H1 (cell line): ENCODE results near the gene PRSS2. TPM values are rescaled to one million over a fixed set of nuclear protein-coding genes. Genes with fewer than 3 reads are reported as not detected.

Experiments
- CTCF ChIA-PET: fragments of 300-600 bp; sonication (Branson Sonifier 250); formaldehyde crosslinking; loops from one replicate; lab custom pipeline; 2021; ENCODE audit not compliant: partially characterized antibody; lab: Charles Lee
- POLR2A ChIA-PET: fragments of 300-600 bp; sonication (Branson Sonifier 250); formaldehyde crosslinking; loops from one replicate; lab custom pipeline; 2021; ENCODE audit warnings: inconsistent platforms; ENCODE audit not compliant: partially characterized antibody; lab: Charles Lee
- DNase-seq, 2 experiments: peaks; one replicate each; pipeline versions ENCODE4 v3.0.0 to v3.0.0-alpha.2; 2010 to 2022; ENCODE audit warnings: low spot score in 2 of 2, low read depth in 1 of 2, mixed read lengths in 1 of 2
- FAIRE-seq: peaks from 2 replicates; lab custom pipeline; 2011; peaks lifted over from hg19 to GRCh38; lab: Jason Lieb, UNC
- H2AFZ ChIP-seq: 2 replicates; pipeline ENCODE4 v1.8.1; 2012; ENCODE audit warnings: low read length, inconsistent platforms
- H2AK5ac ChIP-seq: 2 replicates; pipeline ENCODE4 v1.6.1; 2013; ENCODE audit warnings: low read depth, low read length
- H2BK120ac ChIP-seq: replicated peaks from 2 replicates; pipeline ENCODE3; 2013; ENCODE audit warnings: low read depth, low read length, inconsistent platforms
- H2BK12ac ChIP-seq: 2 replicates; pipeline ENCODE4 v1.6.1; 2013; ENCODE audit warnings: low read depth, low read length
- H2BK15ac ChIP-seq: 2 replicates; pipeline ENCODE4 v1.6.1; 2013; ENCODE audit warnings: low read length
- H2BK20ac ChIP-seq: 2 replicates; pipeline ENCODE4 v1.6.1; 2013; ENCODE audit warnings: low read length
- H2BK5ac ChIP-seq: 2 replicates; pipeline ENCODE4 v1.6.1; 2013; ENCODE audit warnings: low read depth, low read length
- H3K14ac ChIP-seq: 2 replicates; pipeline ENCODE4 v1.6.1; 2013; ENCODE audit warnings: inconsistent platforms; ENCODE audit not compliant: insufficient read length
- H3K18ac ChIP-seq: 2 replicates; pipeline ENCODE4 v1.6.1; 2013; ENCODE audit warnings: low read length; ENCODE audit errors: extremely low read depth
- H3K23ac ChIP-seq: 2 replicates; pipeline ENCODE4 v1.6.1; 2013; ENCODE audit warnings: inconsistent platforms; ENCODE audit not compliant: insufficient read length
- H3K23me2 ChIP-seq: 2 replicates; pipeline ENCODE4 v1.6.1; 2013; ENCODE audit warnings: low read depth, low read length
- H3K27ac ChIP-seq: 2 replicates; pipeline ENCODE4 v1.6.1; 2011; ENCODE audit warnings: low read depth, low read length, inconsistent platforms
- H3K27me3 ChIP-seq, 4 experiments: replicated peaks in 1 of 4; 1 replicate in 1 of 4; 2 replicates in 3 of 4; pipeline versions ENCODE4 v1.6.1 to v1.8.1; 2011 to 2013; ENCODE audit warnings: low read length in 3 of 4, mild to moderate bottlenecking in 3 of 4, inconsistent platforms in 2 of 4, mixed read lengths in 2 of 4, moderate library complexity in 1 of 4; ENCODE audit not compliant: control insufficient read depth in 3 of 4, insufficient read depth in 3 of 4; ENCODE audit errors: extremely low read depth in 1 of 4
- H3K36me3 ChIP-seq, 4 experiments: 2 replicates each; pipeline versions ENCODE4 v1.6.1 to v1.8.1; 2011 to 2013; ENCODE audit warnings: mild to moderate bottlenecking in 4 of 4, low read length in 3 of 4, moderate library complexity in 2 of 4, control low read depth in 1 of 4, inconsistent platforms in 1 of 4; ENCODE audit not compliant: insufficient read depth in 4 of 4, control insufficient read depth in 2 of 4
- H3K4ac ChIP-seq: replicated peaks from 2 replicates; pipeline ENCODE3; 2013; ENCODE audit warnings: low read length, low read depth, mixed read lengths, inconsistent platforms; ENCODE audit not compliant: insufficient read length
- H3K4me1 ChIP-seq, 4 experiments: replicated peaks in 1 of 4; 1 replicate in 1 of 4; 2 replicates in 3 of 4; pipeline versions ENCODE4 v1.6.1 to v1.8.1; 2011 to 2013; ENCODE audit warnings: low read length in 3 of 4, inconsistent platforms in 2 of 4, mixed read lengths in 1 of 4; ENCODE audit not compliant: insufficient read depth in 4 of 4, control insufficient read depth in 3 of 4
- H3K4me2 ChIP-seq, 2 experiments: 2 replicates each; pipeline versions ENCODE4 v1.6.1 to v1.8.1; 2011 to 2013; ENCODE audit warnings: low read depth in 2 of 2, low read length in 2 of 2, control low read depth in 1 of 2, inconsistent platforms in 1 of 2, mild to moderate bottlenecking in 1 of 2; ENCODE audit not compliant: insufficient read depth in 1 of 2
- H3K4me3 ChIP-seq, 4 experiments: fragments of 200-600, 300-600 bp in 1 of 4; sonication (generic), shearing (Covaris generic), sonication (Bioruptor Twin) in 1 of 4; 2 replicates each; pipeline versions ENCODE4 v1.5.1 to v1.8.1; 2011 to 2016; ENCODE audit warnings: low read length in 4 of 4, low read depth in 3 of 4, control low read depth in 2 of 4, inconsistent platforms in 2 of 4, mild to moderate bottlenecking in 2 of 4, mixed read lengths in 1 of 4, moderate library complexity in 1 of 4; ENCODE audit not compliant: insufficient read depth in 2 of 4; ENCODE audit errors: extremely low read depth in 1 of 4
- H3K56ac ChIP-seq: replicated peaks from 2 replicates; pipeline ENCODE3; 2013; ENCODE audit warnings: low read depth, mild to moderate bottlenecking, mixed read lengths, low read length, inconsistent platforms; ENCODE audit not compliant: insufficient read length
- H3K79me1 ChIP-seq: 2 replicates; pipeline ENCODE4 v1.6.1; 2013; ENCODE audit warnings: low read depth, low read length, control low read depth
- H3K79me2 ChIP-seq, 2 experiments: 2 replicates each; pipeline versions ENCODE4 v1.6.1 to v1.8.1; 2012 to 2013; ENCODE audit warnings: low read length in 2 of 2, mild to moderate bottlenecking in 2 of 2, inconsistent platforms in 1 of 2; ENCODE audit not compliant: insufficient read depth in 2 of 2, control insufficient read depth in 1 of 2
- H3K9ac ChIP-seq, 4 experiments: replicated peaks in 1 of 4; 1 replicate in 1 of 4; 2 replicates in 3 of 4; pipeline versions ENCODE4 v1.6.1 to v1.8.1; 2011 to 2013; ENCODE audit warnings: low read depth in 3 of 4, low read length in 3 of 4, control low read depth in 2 of 4, mild to moderate bottlenecking in 2 of 4, moderate library complexity in 2 of 4, inconsistent platforms in 1 of 4; ENCODE audit errors: extremely low read depth in 1 of 4
- H3K9me3 ChIP-seq, 2 experiments: 2 replicates each; pipeline versions ENCODE4 v1.6.1 to v1.8.1; 2012 to 2013; ENCODE audit warnings: mild to moderate bottlenecking in 2 of 2, moderate library complexity in 2 of 2, control low read depth in 1 of 2, inconsistent platforms in 1 of 2, low read depth in 1 of 2, low read length in 1 of 2, mixed read lengths in 1 of 2; ENCODE audit not compliant: insufficient read depth in 2 of 2
- H4K20me1 ChIP-seq, 2 experiments: replicated peaks in 1 of 2; 2 replicates each; pipeline versions ENCODE3 to v1.8.1; 2011 to 2013; ENCODE audit warnings: inconsistent platforms in 2 of 2, low read length in 2 of 2, mild to moderate bottlenecking in 1 of 2; ENCODE audit not compliant: insufficient read depth in 2 of 2, control insufficient read depth in 1 of 2
- H4K5ac ChIP-seq: 2 replicates; pipeline ENCODE4 v1.6.1; 2013; ENCODE audit warnings: low read length, low read depth, mixed read lengths, inconsistent platforms; ENCODE audit not compliant: insufficient read length
- H4K8ac ChIP-seq: 2 replicates; pipeline ENCODE4 v1.8.0; 2013; ENCODE audit warnings: mild to moderate bottlenecking, moderate library complexity, low read length, inconsistent platforms; ENCODE audit not compliant: insufficient read depth; ENCODE audit errors: extremely low read depth
- H4K91ac ChIP-seq: replicated peaks from 2 replicates; pipeline ENCODE3; 2013; ENCODE audit warnings: low read length, mixed read lengths, inconsistent platforms; ENCODE audit not compliant: insufficient read length
- MAX ChIP-seq: IDR thresholded peaks from 2 replicates; pipeline ENCODE4 v1.6.1; 2012; ENCODE audit warnings: inconsistent platforms
- POLR2A ChIP-seq, 2 experiments: IDR thresholded peaks; 1 replicate in 1 of 2; 2 replicates in 1 of 2; pipeline ENCODE4 v1.6.1; 2011; ENCODE audit warnings: low read depth in 2 of 2, low read length in 2 of 2, mild to moderate bottlenecking in 2 of 2; ENCODE audit errors: control extremely low read depth in 1 of 2
- RNF2 ChIP-seq: fragments of 200-900, 300-1000 bp; sonication (generic); IDR thresholded peaks from 2 replicates; pipeline ENCODE4 v1.7.1; 2016; ENCODE audit warnings: borderline replicate concordance, low read depth, mild to moderate bottlenecking, antibody characterized with exemption, low read length; ENCODE audit not compliant: poor library complexity, severe bottlenecking; ENCODE audit errors: missing control alignments
- RXRA ChIP-seq: IDR thresholded peaks from 2 replicates; pipeline ENCODE4 v1.6.1; 2011; ENCODE audit warnings: low read depth, mild to moderate bottlenecking, low read length, moderate library complexity; ENCODE audit not compliant: insufficient read depth
- SRF ChIP-seq: IDR thresholded peaks from 2 replicates; pipeline ENCODE4 v1.6.1; 2011; ENCODE audit warnings: mild to moderate bottlenecking, low read depth, low read length, moderate library complexity
- ZNF274 ChIP-seq: IDR thresholded peaks from 2 replicates; pipeline ENCODE4 v1.7.0; 2012; ENCODE audit warnings: low read length, borderline replicate concordance; ENCODE audit errors: extremely low read depth
- WGBS, 2 experiments: shearing (Covaris generic) in 1 of 2; methylation state at CpG; one replicate each; pipeline versions ENCODE4 v1.1.6 to v1.1.7; 2013 to 2015; ENCODE audit warnings: low lambda C conversion rate in 2 of 2, mixed read lengths in 2 of 2, inconsistent platforms in 1 of 2, low coverage in 1 of 2, missing lambda C conversion rate in 1 of 2; ENCODE audit not compliant: insufficient replicate concordance in 2 of 2, insufficient coverage in 1 of 2, insufficient read length in 1 of 2; ENCODE audit errors: extremely low coverage in 1 of 2, missing lambda C conversion rate in 1 of 2; 5-methylcytosine and 5-hydroxymethylcytosine counted together
- polyA plus RNA-seq, 7 experiments: library from polyadenylated mRNA; depleted of rRNA in 3 of 7; stranded (reverse) in 5 of 7; unstranded in 2 of 7; fragments of >200 nt in 5 of 7; fragments of 200-250 nt in 2 of 7; gene quantifications; 1 replicate in 5 of 7; 2 replicates in 1 of 7; 4 replicates in 1 of 7; pipeline versions ENCODE4 v1.2.1 to v1.2.3, GENCODE V29; 2011 to 2013; ENCODE audit warnings: missing spikeins in 2 of 7, mixed read lengths in 2 of 7
- total RNA-seq: library from RNA; stranded (reverse); fragmentation: NEBNext Ultra II Directional; extraction: Animal tissue kit (Norgen Biotek cat#: 25700); gene quantifications from 2 replicates; pipeline ENCODE4 v1.2.1, GENCODE V29; 2021

PRSS2 gene
- total and polyA plus RNA-seq, 2 of the 8 experiments (the other 6 are each of a cell fraction or from before 2014, with no cell fraction given) = not detected

GRCh38 chr7:142759433-142759832 lies 11.3 kb upstream of the PRSS2 start:
- no peak overlapping the region for H3K27ac ChIP-seq
- no peaks in the 10 kb centered on the region for H3K79me2 ChIP-seq
- H2BK12ac ChIP-seq = no peak overlapping the region
- no peaks in the 10 kb centered on the region for H3K27me3 ChIP-seq
- H2AFZ ChIP-seq = no peak overlapping the region
- no peaks in the 10 kb centered on the region for H3K23me2 ChIP-seq
- no peaks in the 10 kb centered on the region for H3K36me3 ChIP-seq
- H3K4me3 ChIP-seq = no peak overlapping the region
- no peak overlapping the region for H3K4ac ChIP-seq
- no peak overlapping the region for H3K56ac ChIP-seq
- no peak overlapping the region for H4K91ac ChIP-seq
- no peak overlapping the region for H3K9ac ChIP-seq
- no peak for FAIRE-seq
- no peak overlapping the region for H2AK5ac ChIP-seq
- no peaks in the 10 kb centered on the region for H4K20me1 ChIP-seq
- H3K23ac ChIP-seq = no peak overlapping the region
- no peak overlapping the region for H4K8ac ChIP-seq
- H2BK20ac ChIP-seq = no peak overlapping the region
- no peak overlapping the region for H3K4me2 ChIP-seq
- WGBS, 2 experiments = 95% methylated on average over 1 of the region's 1 CpG; no CpG with 5 or more reads in 1 of the 2 experiments
- no peak overlapping the region for H2BK5ac ChIP-seq
- no peak overlapping the region for H3K14ac ChIP-seq
- peaks cover 0 to 4% (median 0%) of the 10 kb centered on the region in 4 experiments; a peak in 1 of 7 replicates for H3K4me1 ChIP-seq
- no peak overlapping the region for H4K5ac ChIP-seq
- no peak overlapping the region for H3K18ac ChIP-seq
- ChIA-PET CTCF (interaction anchor here (1.0 to 5.1 kb wide), 3 partner anchors 13 to 47 kb away, joined by 4 to 23 read pairs (median 4); no protein-coding TSS in a partner anchor), POLR2A (no interaction called here)
- TF ChIP-seq ZNF274 (no peak), RNF2 (no peak), MAX (no peak), SRF (no peak), POLR2A (IDR thresholded peaks at IDR 0.05; ENCODE audit: control extremely low read depth in 1 of 2, low read depth in 2 of 2, low read length in 2 of 2) (no peak), RXRA (no peak)
- H3K9me3 ChIP-seq = no peaks in the 10 kb centered on the region
- H2BK120ac ChIP-seq = no peak overlapping the region
- DNase-seq = no peak
- H3K79me1 ChIP-seq = no peaks in the 10 kb centered on the region
- H2BK15ac ChIP-seq = no peak overlapping the region
